GM19452 (cell line): ENCODE data around the gene DPF3.

ENCODE experiments used
- ATAC-seq: cut with Tn5 transposase; IDR thresholded peaks from one replicate; pipeline ENCODE4 v1.9.1; 2021; ENCODE audit not compliant: unreplicated experiment

DPF3 gene

DNA sequence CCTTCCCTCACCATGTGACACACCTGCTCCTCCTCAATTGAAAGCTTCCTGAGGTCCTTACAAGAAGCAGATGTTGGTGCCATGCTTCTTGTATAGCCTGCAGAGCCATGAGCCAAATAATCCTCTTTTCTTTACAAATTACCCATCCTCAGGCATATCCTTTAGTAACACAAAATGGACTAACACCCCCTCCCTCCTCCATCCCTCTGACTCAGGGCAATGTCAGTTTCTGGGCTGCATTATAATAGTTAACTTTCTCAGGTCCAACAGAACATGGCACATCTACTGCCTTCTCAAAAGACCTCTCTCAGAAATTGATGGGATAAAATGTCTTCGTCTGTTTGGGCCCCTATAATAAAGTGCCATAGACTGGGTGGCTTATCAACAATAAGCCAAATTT is 287.0 kb downstream of the DPF3 start:
- no peak for ATAC-seq

DNA sequence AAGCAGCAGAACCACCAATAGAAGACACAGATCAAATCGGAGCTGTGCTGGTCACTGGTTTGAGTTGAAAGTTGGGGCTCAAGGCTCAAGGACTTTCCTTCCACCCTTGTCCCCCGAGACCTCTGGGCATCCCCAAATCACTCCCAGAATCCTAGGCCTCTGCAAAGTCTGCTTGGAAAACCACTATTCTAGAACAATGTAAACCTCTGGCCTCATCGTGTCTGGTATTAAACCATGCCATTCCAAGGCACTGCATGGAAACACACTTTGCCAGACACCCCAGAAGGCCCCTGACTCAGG is 288.0 kb downstream of the DPF3 start:
- ATAC-seq = no peak

DNA sequence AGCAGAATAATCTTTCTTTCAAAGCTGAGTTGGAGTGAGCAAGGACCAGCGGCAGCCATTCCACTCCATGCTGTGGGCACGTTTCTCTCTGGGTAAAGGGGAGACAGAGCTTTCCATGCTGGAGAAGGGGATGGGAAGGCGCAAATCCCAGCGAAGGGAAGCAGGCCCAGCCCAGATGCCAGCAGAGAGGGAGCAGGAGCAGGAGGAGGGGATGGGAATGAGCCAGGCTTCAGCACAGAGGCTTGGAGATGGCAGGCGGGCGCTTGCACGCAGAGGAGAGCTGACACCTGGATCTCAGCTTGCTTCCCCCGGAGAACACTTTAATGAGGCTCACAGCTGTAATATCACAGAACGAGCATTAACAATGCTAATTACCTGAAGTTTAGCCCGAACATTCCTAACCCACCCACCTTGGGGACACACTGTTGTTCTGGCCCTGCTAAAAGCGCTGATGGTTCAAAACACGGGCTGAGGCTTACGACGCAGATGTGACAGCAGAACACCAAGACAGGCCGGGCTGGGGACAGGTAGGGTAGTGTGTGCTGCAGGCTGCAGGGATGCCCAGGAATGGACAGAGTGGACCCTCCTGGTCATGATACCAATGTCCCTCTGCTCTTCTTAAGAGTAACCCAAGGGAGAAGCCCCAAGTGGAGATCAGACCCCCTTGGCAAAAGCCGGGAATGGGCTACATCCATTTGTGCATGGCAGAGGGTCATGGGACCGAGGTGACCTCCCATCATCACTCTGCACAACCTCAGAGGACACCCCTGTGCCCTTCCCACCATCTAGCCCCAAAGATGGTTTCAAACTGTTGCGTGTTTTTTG is 288.6 kb downstream of the DPF3 start:
- no peak for ATAC-seq

DNA sequence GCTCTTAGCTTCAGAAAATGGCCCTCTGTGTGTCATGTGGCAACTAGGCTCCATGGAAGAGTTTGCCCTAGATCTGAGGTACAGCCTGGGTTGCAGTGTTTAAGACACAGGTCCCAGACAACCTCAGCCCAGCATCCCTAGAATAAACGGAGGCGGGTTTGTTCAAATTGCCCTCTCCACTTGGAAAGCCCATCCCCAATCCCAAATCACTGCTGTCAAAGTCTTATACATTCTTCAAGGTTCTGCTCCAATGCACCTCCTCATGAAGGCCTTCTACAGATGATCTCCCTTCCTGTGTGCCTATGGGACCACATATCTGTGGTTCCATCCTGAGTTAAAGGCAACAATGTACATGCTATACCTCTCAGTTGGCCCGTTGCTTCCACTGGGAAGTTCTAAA is 289.8 kb downstream of the DPF3 start:
- ATAC-seq = no peak

DNA sequence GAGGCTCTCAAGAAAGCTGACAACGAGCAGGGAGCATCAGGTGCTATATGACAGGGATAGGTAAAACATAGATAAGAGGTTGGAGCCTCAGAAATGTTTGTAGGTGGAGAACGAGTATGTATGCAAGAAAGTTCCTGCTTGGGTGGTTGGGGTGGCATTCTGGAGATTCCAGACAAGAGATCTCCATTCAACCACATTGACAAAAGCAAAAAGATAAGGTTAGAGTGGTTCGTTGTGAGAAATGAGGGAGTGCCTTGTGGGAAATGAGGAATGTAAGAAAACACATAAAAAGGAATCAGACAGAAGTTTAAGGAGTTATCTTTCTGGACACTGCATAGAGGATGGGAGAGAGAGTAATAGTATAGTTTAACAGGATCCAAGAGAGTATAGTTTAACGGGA is 290.3 kb downstream of the DPF3 start:
- ATAC-seq = no peak

DNA sequence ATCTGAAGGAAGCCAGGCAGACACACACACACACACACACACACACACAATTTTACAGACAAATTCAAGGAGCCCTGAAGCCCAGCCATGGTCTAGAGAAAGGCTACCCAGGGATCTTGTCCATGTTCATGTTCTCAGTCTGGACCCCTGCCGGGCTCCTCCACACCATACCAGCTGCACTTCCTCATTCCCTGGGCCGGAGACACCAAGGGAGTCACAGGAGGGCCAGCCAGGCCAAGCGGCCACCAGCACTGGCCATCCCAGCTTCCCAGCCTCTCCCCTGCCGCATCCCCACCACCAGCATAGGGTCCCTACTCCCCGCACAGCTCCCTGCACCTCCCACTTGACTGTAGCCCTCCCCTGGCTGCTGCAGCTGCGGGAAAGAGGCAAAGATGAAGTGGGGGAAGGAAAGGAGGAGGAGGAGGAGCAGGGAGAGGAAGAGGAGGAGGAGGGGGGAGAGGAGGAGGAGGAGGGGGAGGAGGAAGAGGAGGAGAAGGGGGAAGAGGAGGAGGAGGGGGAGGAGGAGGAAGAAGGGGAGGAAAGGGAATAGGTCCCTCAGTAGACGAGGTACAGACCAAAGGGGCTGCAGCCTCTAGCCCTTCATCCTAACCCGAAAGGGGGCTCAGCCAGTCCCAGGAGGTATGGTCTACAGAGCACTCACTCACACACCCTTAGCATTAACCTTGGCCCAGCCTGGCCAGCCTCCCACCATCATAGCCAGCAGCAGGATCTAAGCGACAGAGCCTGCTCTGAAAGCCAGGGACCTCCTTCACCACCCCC is 293.2 kb downstream of the DPF3 start:
- ATAC-seq = no peak

DNA sequence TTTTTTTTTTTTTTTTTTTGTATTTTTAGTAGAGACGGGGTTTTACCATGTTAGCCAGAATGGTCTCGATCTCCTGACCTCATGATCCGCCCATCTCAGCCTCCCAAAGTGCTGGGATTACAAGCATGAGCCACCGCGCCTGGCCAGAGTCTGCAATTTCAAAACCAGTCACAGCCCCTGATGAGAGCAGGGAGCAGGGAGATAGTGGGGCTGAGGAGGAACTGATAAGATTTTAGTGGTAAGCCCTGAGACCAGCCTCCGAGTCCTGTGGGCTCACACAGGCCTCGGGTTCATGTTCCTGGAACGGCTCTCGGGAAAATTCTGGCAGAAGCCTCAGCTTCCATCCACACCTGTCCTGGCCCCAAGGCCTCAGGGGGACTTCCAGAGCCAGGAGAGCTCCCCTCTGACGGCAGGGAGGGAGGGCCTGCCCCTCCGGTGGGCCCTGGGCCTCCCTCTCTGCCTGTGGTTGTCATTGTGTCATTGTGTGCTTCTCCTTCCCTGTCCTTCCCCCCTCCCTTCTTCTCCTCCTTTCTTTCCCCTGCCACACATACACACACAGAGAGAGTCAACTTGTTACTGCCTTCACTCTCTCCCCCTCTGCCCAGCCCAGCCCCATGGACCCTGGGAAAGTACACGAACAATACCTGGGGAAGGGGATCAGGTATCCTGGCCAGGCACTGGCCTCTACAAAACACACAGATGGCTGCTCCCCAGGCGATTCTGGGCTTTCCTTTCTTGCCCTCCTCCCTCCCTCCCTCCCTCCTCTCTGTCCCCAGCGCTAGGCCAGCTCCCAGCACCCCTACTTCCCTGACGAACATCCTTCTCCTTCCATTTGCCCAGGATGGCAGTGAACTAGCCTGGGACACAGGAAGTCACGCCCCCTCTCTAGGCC is 294.1 kb downstream of the DPF3 start:
- no peak for ATAC-seq

DNA sequence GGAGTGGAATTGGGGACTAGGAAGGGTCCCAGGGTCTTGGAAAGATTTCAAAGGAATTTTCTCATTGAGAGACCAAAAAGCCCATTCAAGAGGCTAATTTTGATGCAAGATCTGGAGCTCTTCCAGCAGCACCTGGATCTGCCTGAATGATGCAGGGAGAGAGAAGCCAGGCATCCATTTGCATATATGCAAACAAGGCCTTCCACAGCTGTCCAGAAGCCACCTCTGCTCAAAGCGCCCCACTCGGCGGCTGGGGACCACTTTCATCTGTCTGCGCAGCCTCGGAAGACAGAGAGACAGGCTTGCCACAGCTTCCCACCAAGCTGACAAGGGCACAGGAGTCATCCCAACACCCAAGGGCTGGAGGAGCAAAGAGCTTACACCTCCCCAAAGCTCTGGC is 295.6 kb downstream of the DPF3 start:
- no peak for ATAC-seq

DNA sequence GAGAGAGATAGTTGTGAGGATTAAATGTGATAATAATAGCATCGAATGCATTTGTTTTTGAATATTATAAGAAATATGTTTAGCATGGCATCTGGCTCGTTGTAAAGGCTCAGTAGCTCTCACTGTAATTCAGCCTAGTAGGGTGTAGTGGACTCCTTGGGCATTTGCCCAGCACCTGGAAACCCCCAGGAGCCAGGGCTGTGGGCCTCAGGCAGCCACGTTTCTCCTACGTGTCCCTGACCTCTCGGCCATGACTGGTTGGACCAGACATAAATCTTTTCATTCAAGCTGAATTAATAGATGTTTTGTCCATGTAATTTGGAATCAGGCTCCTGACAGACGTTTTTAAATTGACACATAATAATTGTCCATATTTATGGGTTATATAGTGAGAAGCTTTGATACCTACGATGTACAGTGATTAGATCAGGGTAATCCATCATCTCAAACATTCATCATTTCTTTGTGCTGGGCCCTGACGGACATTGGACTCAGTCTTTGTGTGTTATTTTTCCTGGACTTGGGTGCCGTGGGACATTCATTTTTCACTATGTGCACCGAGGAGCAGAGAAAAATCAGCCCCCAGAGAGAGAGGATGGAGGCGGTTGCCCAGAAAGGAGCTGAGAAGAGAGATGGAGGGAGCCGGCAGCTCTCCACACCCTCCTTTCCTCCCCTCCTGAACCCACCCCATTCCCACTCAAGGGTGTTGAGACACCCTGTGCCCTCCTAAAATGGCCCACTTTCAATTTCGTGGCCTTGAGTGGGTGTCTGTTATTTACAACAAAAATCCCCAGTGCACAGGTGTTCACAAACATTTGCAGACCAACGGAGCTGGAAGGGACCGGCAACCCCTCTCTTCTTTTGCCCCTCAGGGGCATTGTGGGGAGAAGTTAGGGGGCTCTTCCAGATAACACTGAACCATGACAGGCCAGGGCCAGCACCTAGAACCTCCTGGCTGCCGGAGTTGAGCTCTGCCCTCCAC is 296.4 kb downstream of the DPF3 start:
- ATAC-seq = no peak

DNA sequence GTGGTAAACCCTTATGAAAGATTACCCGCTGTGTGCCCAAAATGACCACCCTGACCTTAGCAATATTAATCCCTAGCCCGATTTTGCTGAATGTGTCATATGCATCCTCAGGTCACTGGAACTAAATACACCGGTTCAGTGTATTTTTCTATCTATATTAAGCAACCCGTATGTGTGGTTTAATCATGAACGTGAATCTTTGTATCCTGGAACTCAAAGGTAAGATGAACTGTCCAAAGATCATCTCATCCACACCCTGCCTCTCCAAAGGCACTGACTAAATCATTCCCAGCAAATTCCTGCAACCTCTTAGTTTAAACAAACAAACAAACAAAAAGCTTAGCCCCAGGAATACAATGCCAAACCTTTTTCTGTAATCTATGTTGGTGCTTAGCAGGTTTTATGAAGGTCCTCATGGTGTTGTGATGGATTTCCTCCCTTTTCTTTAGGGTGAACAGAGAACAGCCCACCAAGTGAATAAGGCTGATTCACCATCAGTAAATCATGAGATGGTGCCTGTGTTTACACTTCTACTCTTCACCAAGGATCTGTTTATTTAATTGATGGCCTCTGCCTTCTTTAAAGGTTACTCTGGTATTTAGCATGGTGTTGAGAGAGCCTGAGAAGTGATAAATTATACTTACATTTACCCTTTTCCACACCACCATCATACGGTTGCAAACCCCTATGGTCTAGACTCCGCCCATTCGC is 298.6 kb downstream of the DPF3 start:
- no peak for ATAC-seq

DNA sequence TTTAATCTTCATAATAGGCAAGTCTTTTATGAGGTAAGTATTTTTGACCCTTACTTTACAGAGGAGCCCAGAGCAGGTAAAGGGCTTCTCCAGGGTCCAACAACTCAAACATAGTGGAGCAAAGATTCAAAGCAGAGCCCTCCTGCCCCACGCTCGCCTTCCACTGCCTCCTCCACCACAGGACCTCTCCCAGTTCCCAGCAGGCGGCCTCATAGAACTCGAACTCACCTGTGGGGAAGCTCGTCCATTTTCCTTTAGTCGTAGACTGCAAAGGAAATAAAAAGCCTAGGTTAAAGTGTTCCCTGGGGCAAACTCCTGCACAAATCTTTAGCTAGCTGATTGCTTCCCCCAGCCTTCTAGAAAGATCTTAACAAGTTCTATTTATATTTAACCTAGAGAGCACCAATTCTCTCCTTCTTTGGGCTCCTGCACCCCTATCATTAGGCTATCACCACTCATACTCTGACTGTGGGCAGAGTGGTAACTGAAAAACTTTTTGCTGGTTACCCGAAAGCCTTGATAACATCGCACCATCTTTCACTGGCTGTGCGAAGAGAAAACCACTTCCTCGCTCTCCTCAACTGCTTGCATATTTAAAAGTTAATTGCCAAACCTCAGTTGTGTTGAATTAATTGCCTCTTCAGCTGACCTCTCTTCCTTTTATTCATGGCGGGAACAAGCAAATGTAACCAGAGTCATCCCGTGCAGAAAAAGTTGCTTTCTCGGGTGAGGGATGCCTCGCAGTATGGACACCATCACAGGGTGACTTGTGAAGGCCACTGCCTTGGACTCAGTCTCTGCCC is 299.6 kb downstream of the DPF3 start:
- peak; percentile 76 for ATAC-seq

DNA sequence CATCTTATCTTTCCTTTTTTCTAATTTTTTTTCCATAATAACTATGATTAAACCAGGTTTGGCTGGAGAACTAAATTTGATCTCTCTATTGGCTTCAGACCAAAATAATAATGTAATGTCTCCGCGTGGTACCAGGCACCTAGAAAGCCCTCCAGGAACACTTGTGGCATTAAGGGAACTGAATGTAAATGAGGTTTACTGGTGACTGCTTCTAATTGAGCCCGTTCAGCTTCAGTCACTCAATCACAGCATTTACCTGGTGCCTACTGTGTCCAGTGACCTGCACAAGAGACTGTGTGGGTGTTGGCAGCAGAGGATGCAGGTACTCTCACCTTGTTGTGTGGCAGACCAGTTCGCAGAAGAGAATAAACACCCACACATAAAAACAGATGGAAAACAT is 302.5 kb downstream of the DPF3 start:
- no peak for ATAC-seq

DNA sequence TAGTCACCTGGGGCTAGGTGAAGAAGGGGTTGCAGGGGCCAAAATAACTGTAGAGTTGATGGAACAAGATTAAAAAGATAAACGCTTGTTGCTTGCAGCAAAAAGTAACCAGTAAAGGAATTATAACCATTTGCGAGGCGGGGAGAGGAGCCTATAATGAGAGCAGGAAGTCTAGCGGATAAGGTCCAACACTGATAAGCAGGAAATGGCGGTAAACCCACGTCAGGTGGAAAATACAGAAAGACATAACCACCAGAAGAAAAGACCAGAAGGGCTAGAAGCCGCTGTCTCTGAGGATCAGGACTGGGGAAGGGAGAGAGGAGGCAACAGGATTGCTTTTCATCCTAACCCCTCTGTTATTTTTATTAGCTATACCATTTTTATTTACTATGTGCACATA is 303.3 kb downstream of the DPF3 start:
- no peak for ATAC-seq

DNA sequence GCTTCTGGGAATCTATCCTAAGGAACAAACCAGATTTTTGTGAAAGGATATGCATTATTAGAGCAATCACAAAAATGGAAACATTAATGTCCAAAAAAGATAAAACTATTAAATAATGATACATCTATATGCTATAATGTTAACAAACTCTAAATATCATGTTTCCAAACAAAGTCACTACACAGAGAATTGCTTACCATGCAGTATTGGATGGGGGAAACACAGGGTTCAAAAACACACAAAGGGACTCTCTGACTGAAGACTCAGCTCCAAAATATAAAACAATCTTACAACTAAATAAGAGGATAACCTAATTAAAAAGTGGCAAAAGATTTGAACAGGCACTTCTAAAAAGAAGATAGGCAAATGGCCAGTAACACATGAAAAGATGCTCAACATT is 304.2 kb downstream of the DPF3 start:
- ATAC-seq = no peak

DNA sequence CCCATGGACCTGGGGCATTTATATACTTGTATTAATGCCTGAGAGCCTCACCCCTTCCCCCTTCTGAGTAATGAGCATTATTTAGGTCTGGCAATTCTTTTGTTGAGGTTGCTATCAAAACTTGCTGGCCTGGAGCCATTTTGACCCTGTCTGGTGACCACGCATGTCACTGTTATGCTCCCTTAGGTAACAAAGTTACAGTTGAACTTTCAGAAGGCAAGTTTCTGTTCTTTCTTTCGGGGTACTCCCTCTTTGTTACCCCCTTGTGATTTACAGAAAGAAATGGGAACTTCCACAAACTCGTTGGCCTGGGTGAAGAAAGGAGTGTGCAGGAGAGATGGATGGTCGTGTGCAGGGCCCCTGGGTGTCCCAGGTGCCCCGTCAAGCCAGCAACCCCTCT is 305.4 kb downstream of the DPF3 start:
- no peak for ATAC-seq

DNA sequence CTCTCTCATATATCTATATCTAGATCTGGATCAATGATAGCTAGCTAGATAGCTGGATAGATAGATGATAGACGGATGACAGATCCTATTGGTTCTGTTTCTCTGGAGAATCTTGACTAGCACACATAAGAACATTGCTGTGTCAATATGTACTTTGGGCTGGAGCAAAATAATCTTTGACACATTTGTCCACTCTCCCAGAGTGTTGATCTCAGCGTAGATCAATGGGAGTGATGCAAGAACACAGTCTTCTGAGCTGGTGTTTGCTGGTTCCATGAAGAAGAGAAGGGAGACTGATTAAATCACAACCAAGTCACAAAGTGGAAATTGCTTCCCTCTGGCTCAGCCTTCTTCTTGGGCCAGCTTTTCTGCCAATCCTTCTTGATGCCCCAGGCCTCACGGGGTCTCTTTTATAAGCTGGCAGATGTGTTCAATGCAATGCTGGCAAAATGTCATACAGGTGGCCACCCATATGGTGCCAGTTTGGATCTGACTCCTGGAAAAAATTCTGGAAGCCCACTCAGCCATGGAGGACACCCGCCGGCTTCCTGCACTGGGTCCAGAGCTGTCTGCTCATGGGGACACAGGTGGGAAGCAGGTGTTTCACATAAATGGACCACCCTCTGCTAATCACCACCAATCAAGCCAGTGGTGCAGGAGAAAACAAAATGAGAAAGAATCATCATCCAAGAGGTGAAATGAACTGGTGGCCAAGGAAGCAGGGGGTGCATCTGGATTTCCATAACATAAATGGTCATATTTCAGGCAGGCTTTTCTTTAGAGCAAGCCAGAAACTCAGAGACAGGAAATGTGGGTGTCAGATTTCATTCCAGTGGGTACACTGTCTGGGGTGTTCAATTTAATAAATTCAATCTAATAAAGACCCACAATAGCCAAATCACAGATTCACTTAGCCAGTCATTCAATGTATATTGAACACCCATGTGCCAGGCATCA is 310.3 kb downstream of the DPF3 start:
- ATAC-seq = no peak

DNA sequence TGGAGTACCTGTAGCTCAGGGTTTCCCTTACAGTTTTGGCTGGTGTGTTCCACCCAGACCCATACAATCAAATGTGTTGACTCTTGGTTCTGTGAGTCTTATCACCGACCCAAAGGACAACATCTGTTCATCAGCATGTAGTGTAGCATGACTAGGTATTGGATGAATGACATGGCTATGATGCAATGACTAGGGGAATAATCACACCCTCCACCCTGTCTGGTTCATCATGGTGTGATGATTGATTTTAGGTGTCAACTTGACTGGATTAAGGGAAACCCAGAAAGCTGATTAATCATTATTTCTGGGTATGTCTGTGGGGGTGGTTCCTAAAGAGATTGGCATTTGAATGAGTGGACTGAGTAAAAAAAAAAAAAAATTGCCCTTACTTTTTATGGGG is 311.3 kb downstream of the DPF3 start:
- ATAC-seq = no peak

DNA sequence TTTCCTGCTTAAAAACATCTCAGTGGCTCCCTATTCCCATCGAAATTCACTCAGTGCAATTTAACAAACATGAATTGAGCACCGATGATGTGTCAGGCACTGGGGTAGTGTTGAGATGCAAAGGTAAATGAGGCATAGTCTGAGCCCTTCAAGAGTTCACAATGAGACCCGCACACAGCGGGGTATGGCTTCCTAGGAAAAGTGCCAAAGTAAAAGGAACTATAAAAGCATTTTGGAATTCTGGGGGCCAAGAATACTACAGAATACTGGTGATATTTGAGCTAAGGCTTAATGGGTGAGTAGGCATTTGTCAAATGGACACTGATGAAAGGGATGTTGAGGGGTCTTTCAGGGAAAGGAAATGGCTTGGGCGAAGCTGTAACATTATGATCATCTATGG is 315.4 kb downstream of the DPF3 start:
- ATAC-seq = no peak
